HCT116 (cell line): ENCODE data around the gene ARHGEF1.

Experiments used
- EZH2 ChIP-seq: fragments of 200-600 bp; sonication (generic); IDR thresholded peaks from 2 replicates; pipeline ENCODE4 v1.6.1; 2017; ENCODE audit warnings: antibody characterized with exemption, mixed run types
- JUND ChIP-seq: IDR thresholded peaks from 2 replicates; pipeline ENCODE4 v1.6.1; 2012
- POLR2A ChIP-seq: IDR thresholded peaks from 2 replicates; pipeline ENCODE4 v1.7.0; 2011; ENCODE audit warnings: borderline replicate concordance; ENCODE audit not compliant: insufficient read depth, insufficient read length; ENCODE audit errors: extremely low read depth
- POLR2AphosphoS5 ChIP-seq: IDR thresholded peaks from 2 replicates; pipeline ENCODE4 v1.6.1; 2011; ENCODE audit warnings: mild to moderate bottlenecking, low read depth, low read length, moderate library complexity
- SIN3A ChIP-seq: IDR thresholded peaks from 2 replicates; pipeline ENCODE4 v1.6.1; 2012; ENCODE audit warnings: low read depth
- TF ChIP-seq, protein P1 (sequence below), 3 experiments: fragments of 200-600 bp in 1 of 3; sonication (generic) in 1 of 3; IDR thresholded peaks in 2 of 3; conservative IDR thresholded peaks in 1 of 3; 2 replicates each; pipeline ENCODE4 v1.5.1; 2012 to 2017; ENCODE audit warnings: low read depth in 2 of 3, low read length in 2 of 3, antibody characterized with exemption in 1 of 3, borderline replicate concordance in 1 of 3, control low read depth in 1 of 3, mild to moderate bottlenecking in 1 of 3, mixed read lengths in 1 of 3, mixed run types in 1 of 3, moderate library complexity in 1 of 3; ENCODE audit not compliant: insufficient read depth in 1 of 3
- TF ChIP-seq, protein P2 (sequence below): IDR thresholded peaks from 2 replicates; pipeline ENCODE4 v1.6.1; 2012
- TF ChIP-seq, protein P3 (sequence below): IDR thresholded peaks from 2 replicates; pipeline ENCODE4 v1.6.1; 2012; ENCODE audit warnings: low read depth
- TF ChIP-seq, protein P4 (sequence below): IDR thresholded peaks from 2 replicates; pipeline ENCODE4 v1.6.1; 2012

GRCh38 chr19:41924151-41925145 is 41.5 kb downstream of the ARHGEF1 start:
- TF ChIP-seq, protein P1, sequence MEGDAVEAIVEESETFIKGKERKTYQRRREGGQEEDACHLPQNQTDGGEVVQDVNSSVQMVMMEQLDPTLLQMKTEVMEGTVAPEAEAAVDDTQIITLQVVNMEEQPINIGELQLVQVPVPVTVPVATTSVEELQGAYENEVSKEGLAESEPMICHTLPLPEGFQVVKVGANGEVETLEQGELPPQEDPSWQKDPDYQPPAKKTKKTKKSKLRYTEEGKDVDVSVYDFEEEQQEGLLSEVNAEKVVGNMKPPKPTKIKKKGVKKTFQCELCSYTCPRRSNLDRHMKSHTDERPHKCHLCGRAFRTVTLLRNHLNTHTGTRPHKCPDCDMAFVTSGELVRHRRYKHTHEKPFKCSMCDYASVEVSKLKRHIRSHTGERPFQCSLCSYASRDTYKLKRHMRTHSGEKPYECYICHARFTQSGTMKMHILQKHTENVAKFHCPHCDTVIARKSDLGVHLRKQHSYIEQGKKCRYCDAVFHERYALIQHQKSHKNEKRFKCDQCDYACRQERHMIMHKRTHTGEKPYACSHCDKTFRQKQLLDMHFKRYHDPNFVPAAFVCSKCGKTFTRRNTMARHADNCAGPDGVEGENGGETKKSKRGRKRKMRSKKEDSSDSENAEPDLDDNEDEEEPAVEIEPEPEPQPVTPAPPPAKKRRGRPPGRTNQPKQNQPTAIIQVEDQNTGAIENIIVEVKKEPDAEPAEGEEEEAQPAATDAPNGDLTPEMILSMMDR (IDR thresholded peaks at IDR 0.05 in 2 of 3, conservative IDR thresholded peaks at IDR 0.05 in 1 of 3; ENCODE audit: borderline replicate concordance in 1 of 3, insufficient read depth in 1 of 3, low read depth in 2 of 3, low read length in 2 of 3), result no peak
- TF ChIP-seq, protein P2, sequence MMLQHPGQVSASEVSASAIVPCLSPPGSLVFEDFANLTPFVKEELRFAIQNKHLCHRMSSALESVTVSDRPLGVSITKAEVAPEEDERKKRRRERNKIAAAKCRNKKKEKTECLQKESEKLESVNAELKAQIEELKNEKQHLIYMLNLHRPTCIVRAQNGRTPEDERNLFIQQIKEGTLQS, result no peak
- TF ChIP-seq POLR2AphosphoS5 (no peak), SIN3A (no peak), EZH2 (no peak), JUND (no peak), POLR2A (no peak)
- TF ChIP-seq, protein P3, sequence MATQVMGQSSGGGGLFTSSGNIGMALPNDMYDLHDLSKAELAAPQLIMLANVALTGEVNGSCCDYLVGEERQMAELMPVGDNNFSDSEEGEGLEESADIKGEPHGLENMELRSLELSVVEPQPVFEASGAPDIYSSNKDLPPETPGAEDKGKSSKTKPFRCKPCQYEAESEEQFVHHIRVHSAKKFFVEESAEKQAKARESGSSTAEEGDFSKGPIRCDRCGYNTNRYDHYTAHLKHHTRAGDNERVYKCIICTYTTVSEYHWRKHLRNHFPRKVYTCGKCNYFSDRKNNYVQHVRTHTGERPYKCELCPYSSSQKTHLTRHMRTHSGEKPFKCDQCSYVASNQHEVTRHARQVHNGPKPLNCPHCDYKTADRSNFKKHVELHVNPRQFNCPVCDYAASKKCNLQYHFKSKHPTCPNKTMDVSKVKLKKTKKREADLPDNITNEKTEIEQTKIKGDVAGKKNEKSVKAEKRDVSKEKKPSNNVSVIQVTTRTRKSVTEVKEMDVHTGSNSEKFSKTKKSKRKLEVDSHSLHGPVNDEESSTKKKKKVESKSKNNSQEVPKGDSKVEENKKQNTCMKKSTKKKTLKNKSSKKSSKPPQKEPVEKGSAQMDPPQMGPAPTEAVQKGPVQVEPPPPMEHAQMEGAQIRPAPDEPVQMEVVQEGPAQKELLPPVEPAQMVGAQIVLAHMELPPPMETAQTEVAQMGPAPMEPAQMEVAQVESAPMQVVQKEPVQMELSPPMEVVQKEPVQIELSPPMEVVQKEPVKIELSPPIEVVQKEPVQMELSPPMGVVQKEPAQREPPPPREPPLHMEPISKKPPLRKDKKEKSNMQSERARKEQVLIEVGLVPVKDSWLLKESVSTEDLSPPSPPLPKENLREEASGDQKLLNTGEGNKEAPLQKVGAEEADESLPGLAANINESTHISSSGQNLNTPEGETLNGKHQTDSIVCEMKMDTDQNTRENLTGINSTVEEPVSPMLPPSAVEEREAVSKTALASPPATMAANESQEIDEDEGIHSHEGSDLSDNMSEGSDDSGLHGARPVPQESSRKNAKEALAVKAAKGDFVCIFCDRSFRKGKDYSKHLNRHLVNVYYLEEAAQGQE, result no peak
- TF ChIP-seq, protein P4, sequence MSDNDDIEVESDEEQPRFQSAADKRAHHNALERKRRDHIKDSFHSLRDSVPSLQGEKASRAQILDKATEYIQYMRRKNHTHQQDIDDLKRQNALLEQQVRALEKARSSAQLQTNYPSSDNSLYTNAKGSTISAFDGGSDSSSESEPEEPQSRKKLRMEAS, result no peak
